ENCODE measurements around the gene VWF. TPM values are rescaled to one million over a fixed set of nuclear protein-coding genes. Genes with fewer than 3 reads are reported as not detected.

Gene VWF
- total RNA-seq, 1 donor from 2014 or later: not detected

GRCh38 chr12:5964913-5965900 is 159.3 kb downstream of the VWF start:
- Mint-ChIP-seq H3K9me3 (no peaks in the 10 kb centered on the region), H3K4me3 (no peak overlapping the region), H3K4me1 (no peaks in the 10 kb centered on the region), H3K36me3 (ENCODE audit: low read depth) (no peaks in the 10 kb centered on the region), H3K27me3 (peaks cover 16% of the 10 kb centered on the region), H3K27ac (no peak overlapping the region)
- CTCF ChIA-PET: no interaction called here
- POLR2A ChIA-PET: no interaction called here
- intact Hi-C loops (cut with micrococcal nuclease): no loop called here
- DNase-seq: no peak
- TF ChIP-seq, protein P1, sequence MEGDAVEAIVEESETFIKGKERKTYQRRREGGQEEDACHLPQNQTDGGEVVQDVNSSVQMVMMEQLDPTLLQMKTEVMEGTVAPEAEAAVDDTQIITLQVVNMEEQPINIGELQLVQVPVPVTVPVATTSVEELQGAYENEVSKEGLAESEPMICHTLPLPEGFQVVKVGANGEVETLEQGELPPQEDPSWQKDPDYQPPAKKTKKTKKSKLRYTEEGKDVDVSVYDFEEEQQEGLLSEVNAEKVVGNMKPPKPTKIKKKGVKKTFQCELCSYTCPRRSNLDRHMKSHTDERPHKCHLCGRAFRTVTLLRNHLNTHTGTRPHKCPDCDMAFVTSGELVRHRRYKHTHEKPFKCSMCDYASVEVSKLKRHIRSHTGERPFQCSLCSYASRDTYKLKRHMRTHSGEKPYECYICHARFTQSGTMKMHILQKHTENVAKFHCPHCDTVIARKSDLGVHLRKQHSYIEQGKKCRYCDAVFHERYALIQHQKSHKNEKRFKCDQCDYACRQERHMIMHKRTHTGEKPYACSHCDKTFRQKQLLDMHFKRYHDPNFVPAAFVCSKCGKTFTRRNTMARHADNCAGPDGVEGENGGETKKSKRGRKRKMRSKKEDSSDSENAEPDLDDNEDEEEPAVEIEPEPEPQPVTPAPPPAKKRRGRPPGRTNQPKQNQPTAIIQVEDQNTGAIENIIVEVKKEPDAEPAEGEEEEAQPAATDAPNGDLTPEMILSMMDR (IDR thresholded peaks at IDR 0.05): no peak
- no peak for ATAC-seq (ENCODE audit: low read depth)

GRCh38 chr12:5963515-5963914 is 161.0 kb downstream of the VWF start:
- intact Hi-C loops (cut with micrococcal nuclease): no loop called here
- H3K36me3 Mint-ChIP-seq (ENCODE audit: low read depth): no peaks in the 10 kb centered on the region
- DNase-seq (no peak), ATAC-seq (ENCODE audit: low read depth) (no peak)
- H3K9me3 Mint-ChIP-seq: no peaks in the 10 kb centered on the region
- ChIA-PET CTCF (no interaction called here), POLR2A (no interaction called here)
- H3K27me3 Mint-ChIP-seq: peaks cover 14% of the 10 kb centered on the region
- no peak overlapping the region for H3K27ac Mint-ChIP-seq
- TF ChIP-seq, protein P1 (IDR thresholded peaks at IDR 0.05): no peak
- no peak overlapping the region for H3K4me3 Mint-ChIP-seq
- no peaks in the 10 kb centered on the region for H3K4me1 Mint-ChIP-seq

DNA sequence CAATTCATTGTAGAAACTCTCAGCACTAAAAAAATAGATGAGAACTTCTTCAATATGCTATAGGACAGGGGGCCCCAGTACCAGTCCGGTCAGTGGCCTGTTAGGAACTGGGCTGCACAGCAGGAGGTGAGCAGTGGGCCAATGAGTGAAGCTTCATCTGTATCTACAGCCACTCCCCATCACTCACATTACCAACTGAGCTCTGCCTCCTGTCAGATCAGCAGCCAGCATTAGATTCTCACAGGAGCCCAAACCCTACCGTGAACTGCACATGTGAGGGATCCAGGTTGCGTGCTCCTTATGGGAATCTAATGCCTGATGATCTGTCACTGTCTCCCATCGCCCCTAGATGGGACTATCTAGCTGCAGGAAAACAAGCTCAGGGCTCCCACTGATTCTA is 163.7 kb downstream of the VWF start:
- no peak for DNase-seq
- H3K9me3 Mint-ChIP-seq: no peaks in the 10 kb centered on the region
- no peak overlapping the region for H3K27ac Mint-ChIP-seq
- no peak overlapping the region for H3K4me3 Mint-ChIP-seq
- ATAC-seq (ENCODE audit: low read depth): no peak
- POLR2A ChIA-PET: no interaction called here
- TF ChIP-seq, protein P1 (IDR thresholded peaks at IDR 0.05): no peak
- H3K36me3 Mint-ChIP-seq (ENCODE audit: low read depth): no peaks in the 10 kb centered on the region
- CTCF ChIA-PET: no interaction called here
- peaks cover 12% of the 10 kb centered on the region for H3K27me3 Mint-ChIP-seq
- intact Hi-C loops (cut with micrococcal nuclease): no loop called here
- no peaks in the 10 kb centered on the region for H3K4me1 Mint-ChIP-seq

GRCh38 chr12:5956987-5957386 is 167.5 kb downstream of the VWF start:
- no peaks in the 10 kb centered on the region for H3K9me3 Mint-ChIP-seq
- no peak overlapping the region for H3K27ac Mint-ChIP-seq
- DNase-seq (no peak), ATAC-seq (ENCODE audit: low read depth) (no peak)
- H3K36me3 Mint-ChIP-seq (ENCODE audit: low read depth): no peaks in the 10 kb centered on the region
- TF ChIP-seq, protein P1 (IDR thresholded peaks at IDR 0.05): no peak
- H3K4me3 Mint-ChIP-seq: no peak overlapping the region
- CTCF ChIA-PET: no interaction called here
- intact Hi-C loops (cut with micrococcal nuclease): no loop called here
- peaks cover 6% of the 10 kb centered on the region for H3K27me3 Mint-ChIP-seq
- POLR2A ChIA-PET: no interaction called here
- H3K4me1 Mint-ChIP-seq: no peaks in the 10 kb centered on the region

GRCh38 chr12:5954661-5955060 is 169.8 kb downstream of the VWF start:
- intact Hi-C loops (cut with micrococcal nuclease): no loop called here
- ChIA-PET CTCF (no interaction called here), POLR2A (no interaction called here)
- no peak for ATAC-seq (ENCODE audit: low read depth)
- peaks cover 17% of the 10 kb centered on the region for H3K27me3 Mint-ChIP-seq
- no peaks in the 10 kb centered on the region for H3K36me3 Mint-ChIP-seq (ENCODE audit: low read depth)
- no peak overlapping the region for H3K27ac Mint-ChIP-seq
- DNase-seq: no peak
- TF ChIP-seq, protein P1 (IDR thresholded peaks at IDR 0.05): no peak
- H3K4me1 Mint-ChIP-seq: no peaks in the 10 kb centered on the region
- no peak overlapping the region for H3K4me3 Mint-ChIP-seq
- no peaks in the 10 kb centered on the region for H3K9me3 Mint-ChIP-seq

Data from activated B cell treated with CpG ODN at 0.5 μM for 24 hours (primary cell).